Fibroblast of villous mesenchyme (primary cell): ENCODE measurements around the gene ABCA7. TPM values are rescaled to one million over a fixed set of nuclear protein-coding genes. Genes with fewer than 3 reads are reported as not detected.
A peak's percentile ranks its signal among the peaks of the same experiment; 100 is the strongest.

Experiments used
- DNase-seq: peaks from one replicate; pipeline ENCODE4 v3.0.0-alpha.2; 2010; ENCODE audit warnings: low read depth
- H3K4me3 ChIP-seq: 2 replicates; pipeline ENCODE4 v1.5.1; 2011; ENCODE audit warnings: low read depth, mild to moderate bottlenecking, low read length
- total RNA-seq: library from RNA; depleted of rRNA; stranded (reverse); fragments of >200 nt; gene quantifications from 2 replicates; pipeline ENCODE4 v1.2.3, GENCODE V29; 2012
- TF ChIP-seq, protein P1 (sequence below): IDR thresholded peaks from 2 replicates; pipeline ENCODE4 v1.5.1; 2012; ENCODE audit warnings: low read depth, mild to moderate bottlenecking, low read length; ENCODE audit not compliant: insufficient read depth

The ABCA7 gene
- total RNA-seq, 1 donor = 11.2 TPM

- TF ChIP-seq, protein P1, sequence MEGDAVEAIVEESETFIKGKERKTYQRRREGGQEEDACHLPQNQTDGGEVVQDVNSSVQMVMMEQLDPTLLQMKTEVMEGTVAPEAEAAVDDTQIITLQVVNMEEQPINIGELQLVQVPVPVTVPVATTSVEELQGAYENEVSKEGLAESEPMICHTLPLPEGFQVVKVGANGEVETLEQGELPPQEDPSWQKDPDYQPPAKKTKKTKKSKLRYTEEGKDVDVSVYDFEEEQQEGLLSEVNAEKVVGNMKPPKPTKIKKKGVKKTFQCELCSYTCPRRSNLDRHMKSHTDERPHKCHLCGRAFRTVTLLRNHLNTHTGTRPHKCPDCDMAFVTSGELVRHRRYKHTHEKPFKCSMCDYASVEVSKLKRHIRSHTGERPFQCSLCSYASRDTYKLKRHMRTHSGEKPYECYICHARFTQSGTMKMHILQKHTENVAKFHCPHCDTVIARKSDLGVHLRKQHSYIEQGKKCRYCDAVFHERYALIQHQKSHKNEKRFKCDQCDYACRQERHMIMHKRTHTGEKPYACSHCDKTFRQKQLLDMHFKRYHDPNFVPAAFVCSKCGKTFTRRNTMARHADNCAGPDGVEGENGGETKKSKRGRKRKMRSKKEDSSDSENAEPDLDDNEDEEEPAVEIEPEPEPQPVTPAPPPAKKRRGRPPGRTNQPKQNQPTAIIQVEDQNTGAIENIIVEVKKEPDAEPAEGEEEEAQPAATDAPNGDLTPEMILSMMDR = no peak
- no peak for DNase-seq
- H3K4me3 ChIP-seq = peak overlapping the region; percentile 91
Measured at GRCh38 chr19:1094655-1094977, 54.7 kb downstream of the ABCA7 start.

GRCh38 chr19:1094978-1095701 is 55.2 kb downstream of the ABCA7 start, which contains the start of gene POLR2E:
POLR2E (minus strand) TSS chr19:1095375; CDS start chr19:1095315, 60 bp downstream.
- peak; percentile 98 for DNase-seq
- H3K4me3 ChIP-seq = peak within 1 kb of the TSS; percentile 91
- TF ChIP-seq, protein P1 = no peak

- TF ChIP-seq, protein P1 = no peak
Measured at GRCh38 chr19:1097810-1098176, 57.9 kb downstream of the ABCA7 start.

DNA sequence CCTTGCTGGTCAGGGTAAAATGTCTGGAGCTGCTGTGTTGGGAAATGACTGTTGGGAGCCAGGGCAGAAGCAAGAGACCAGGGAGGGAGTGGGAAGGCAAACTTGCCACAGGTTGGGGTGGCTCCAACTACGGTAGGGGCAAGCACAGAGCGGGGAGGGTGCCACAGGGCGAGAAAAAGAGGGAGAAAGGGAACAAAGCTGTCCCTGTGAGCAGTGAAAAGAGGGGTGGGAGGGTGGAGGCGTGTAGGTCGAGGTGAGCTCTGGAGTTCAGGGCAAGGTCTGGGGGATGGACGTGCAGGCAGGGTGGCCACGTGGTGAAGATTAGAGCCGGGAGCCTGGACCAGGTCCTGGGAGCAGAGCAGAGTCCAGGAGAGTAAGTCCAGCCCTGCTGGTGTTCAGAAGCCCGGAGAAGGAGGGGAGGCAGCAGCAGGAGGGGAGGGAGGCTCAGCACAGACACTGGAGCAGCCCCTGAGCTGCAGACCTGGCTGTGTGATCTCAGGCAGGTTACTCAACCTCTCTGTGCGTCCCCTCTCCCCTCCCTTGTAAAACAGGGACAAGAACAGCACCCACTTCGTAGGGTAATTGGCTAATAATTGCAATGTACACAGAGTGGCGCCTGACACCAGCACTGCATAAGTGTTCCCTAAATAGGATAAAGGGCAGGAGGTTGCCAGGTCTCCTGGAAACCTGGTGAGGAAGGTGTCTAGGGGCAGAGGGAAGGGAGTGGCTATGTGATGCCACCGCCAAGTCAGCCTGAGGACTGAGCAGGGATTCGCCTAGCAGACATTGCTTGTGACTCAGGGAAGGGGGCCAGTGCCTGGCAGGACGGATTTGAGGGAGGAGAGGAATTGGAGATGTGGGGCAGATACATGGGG is 58.5 kb downstream of the ABCA7 start:
- TF ChIP-seq, protein P1 = no peak
- H3K4me3 ChIP-seq = no peak overlapping the region
- DNase-seq = no peak

More at GRCh38 chr19:1097810-1098176, 57.9 kb downstream of the ABCA7 start:
- DNase-seq = peak; percentile 47
- no peak overlapping the region for H3K4me3 ChIP-seq

DNA sequence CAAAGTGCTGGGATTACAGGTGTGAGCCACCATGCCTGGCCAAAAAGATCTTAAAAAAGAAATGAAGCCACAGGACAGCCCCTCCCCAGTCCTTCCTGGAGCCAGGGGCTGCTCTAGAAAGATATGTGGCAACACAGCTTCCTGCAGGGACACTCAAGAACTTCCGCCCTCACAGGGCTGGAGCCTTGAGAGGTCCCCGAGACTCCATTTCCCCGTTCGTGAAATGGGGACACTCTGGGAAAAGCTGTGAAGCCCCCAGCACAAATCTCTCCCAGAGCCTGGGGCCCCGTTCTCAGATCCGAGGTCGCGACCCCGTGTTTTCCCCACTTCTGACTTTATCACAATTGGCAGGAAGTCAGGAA is 61.4 kb downstream of the ABCA7 start:
- peak; percentile 82 for DNase-seq

DNA sequence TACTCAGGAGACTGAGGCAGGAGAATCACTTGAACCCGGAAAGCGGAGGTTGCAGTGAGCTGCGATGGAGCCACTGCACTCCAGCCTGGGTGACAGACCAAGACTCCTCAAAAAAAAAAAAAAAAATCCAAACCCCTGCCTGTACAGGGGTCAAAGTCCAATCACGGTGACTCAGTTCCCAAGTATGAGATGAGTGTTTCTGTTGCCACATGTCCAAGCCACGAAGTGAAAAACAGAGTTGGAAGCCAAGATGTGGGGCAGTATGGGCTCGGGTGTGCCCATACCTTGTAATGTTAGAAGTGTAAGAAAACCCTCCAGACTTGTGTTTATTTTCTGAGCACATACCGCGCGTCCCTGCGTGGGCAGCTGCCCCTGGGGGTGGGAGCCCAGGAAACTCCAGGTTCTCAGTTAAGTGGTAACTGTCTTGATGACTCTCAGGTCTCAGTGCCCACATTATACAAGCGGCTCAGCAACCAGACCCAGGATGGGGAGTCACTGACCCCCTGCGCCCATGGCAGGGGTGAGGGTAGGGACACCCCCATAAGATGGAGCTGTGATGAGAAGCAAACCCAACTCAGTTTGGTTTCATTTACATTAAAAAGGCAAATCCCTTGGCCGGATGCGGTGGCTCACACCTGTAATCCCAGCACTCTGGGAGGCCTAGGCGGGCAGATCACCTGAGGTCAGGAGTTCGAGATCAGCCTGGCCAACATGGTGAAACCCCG is 62.7 kb downstream of the ABCA7 start:
- TF ChIP-seq, protein P1 = no peak
- peak overlapping the region; percentile 18 for H3K4me3 ChIP-seq
- peak; percentile 99 for DNase-seq

More for the DNA sequence above, 61.4 kb downstream of the ABCA7 start:
- peak overlapping the region; percentile 17 for H3K4me3 ChIP-seq
- TF ChIP-seq, protein P1 = no peak
